Esophagus muscularis mucosa (tissue), 4 donors: ENCODE measurements around the gene SULT6B1. TPM values are rescaled to one million over a fixed set of nuclear protein-coding genes. Genes with fewer than 3 reads are reported as not detected.
"Not testable (repeated sequence)": the region's sequence is repeated elsewhere in the genome, so short reads cannot be mapped to it uniquely, and the experiment has no call there.

ENCODE experiments used
- DNase-seq: peaks from one replicate; pipeline ENCODE4 v3.0.0-alpha.2; 2017; ENCODE audit errors: extremely low spot score
- H3K27ac ChIP-seq, 4 donors: fragments of 200-600 bp; sonication (generic); replicated peaks in 1 of 4; 1 replicate in 3 of 4; 2 replicates in 1 of 4; pipeline ENCODE4 v1.5.1; 2016 to 2019; ENCODE audit warnings: mild to moderate bottlenecking in 1 of 4
- H3K27me3 ChIP-seq, 4 donors: fragments of 200-600 bp; sonication (generic); one replicate each; pipeline versions ENCODE4 v1.5.1 to v1.6.0; 2016 to 2019
- H3K36me3 ChIP-seq, 4 donors: fragments of 200-600 bp; sonication (generic); one replicate each; pipeline ENCODE4 v1.5.1; 2016 to 2019
- H3K4me1 ChIP-seq, 4 donors: fragments of 200-600 bp; sonication (generic); one replicate each; pipeline ENCODE4 v1.5.1; 2016 to 2019
- H3K4me3 ChIP-seq, 4 donors: fragments of 200-600 bp; sonication (generic); 1 replicate in 2 of 4; 2 replicates in 2 of 4; pipeline ENCODE4 v1.5.1; 2016 to 2019; ENCODE audit warnings: mild to moderate bottlenecking in 4 of 4, moderate library complexity in 1 of 4
- H3K9me3 ChIP-seq, 4 donors: fragments of 200-600 bp; sonication (generic); 1 replicate in 3 of 4; 2 replicates in 1 of 4; pipeline ENCODE4 v1.5.1; 2016 to 2019
- EP300 ChIP-seq: sonication (generic); formaldehyde crosslinking; IDR thresholded peaks from one replicate; pipeline ENCODE4 v1.6.1; 2017; ENCODE audit warnings: antibody characterized with exemption
- POLR2A ChIP-seq: fragments of 450-650 bp; IDR thresholded peaks from one replicate; pipeline ENCODE4 v1.6.1; 2017; ENCODE audit warnings: antibody characterized with exemption, moderate library complexity, mild to moderate bottlenecking, low read depth
- POLR2AphosphoS5 ChIP-seq, 2 donors: sonication (generic); formaldehyde crosslinking; IDR thresholded peaks; one replicate each; pipeline ENCODE4 v1.6.1; 2017; ENCODE audit warnings: antibody characterized with exemption in 2 of 2
- WGBS: methylation state at CpG from one replicate; pipeline ENCODE4 v1.1.5; 2018; 5-methylcytosine and 5-hydroxymethylcytosine counted together
- intact Hi-C: fragments of 100-400 bp; cut with DNase I; formaldehyde crosslinking; loops from one replicate; pipeline ENCODE4 v1.15.1; 2023
- total RNA-seq, 4 donors: library from RNA; depleted of rRNA; stranded (reverse); fragments of >200 nt; gene quantifications; one replicate each; pipeline versions ENCODE4 v1.1.0 to v1.2.1, GENCODE V29; 2016
- TF ChIP-seq, protein P1 (sequence below), 3 experiments: fragments of 200-600 bp in 2 of 3; fragments of 450-650 bp in 1 of 3; sonication (generic) in 2 of 3; IDR thresholded peaks; one replicate each; pipeline ENCODE4 v1.5.1; 2017 to 2019; ENCODE audit warnings: antibody characterized with exemption in 3 of 3, mild to moderate bottlenecking in 2 of 3, moderate library complexity in 1 of 3

SULT6B1 gene
- total RNA-seq, 4 donors from 2014 or later, result not detected

- 93% methylated on average over 4 of the region's 4 CpGs for WGBS
- Histone ChIP-seq H3K4me3 (no peak overlapping the region), H3K9me3 (no peaks in the 10 kb centered on the region), H3K4me1 (peaks cover 0 to 5% (median 0%) of the 10 kb centered on the region in 4 donors), H3K27ac (no peak overlapping the region), H3K36me3 (peaks cover 23 to 92% (median 63%) of the 10 kb centered on the region in 4 donors), H3K27me3 (no peaks in the 10 kb centered on the region)
- intact Hi-C loops, result no loop called here
- no peak for TF ChIP-seq POLR2AphosphoS5 (IDR thresholded peaks at IDR 0.05)
- TF ChIP-seq EP300, result no peak
- TF ChIP-seq, protein P1, sequence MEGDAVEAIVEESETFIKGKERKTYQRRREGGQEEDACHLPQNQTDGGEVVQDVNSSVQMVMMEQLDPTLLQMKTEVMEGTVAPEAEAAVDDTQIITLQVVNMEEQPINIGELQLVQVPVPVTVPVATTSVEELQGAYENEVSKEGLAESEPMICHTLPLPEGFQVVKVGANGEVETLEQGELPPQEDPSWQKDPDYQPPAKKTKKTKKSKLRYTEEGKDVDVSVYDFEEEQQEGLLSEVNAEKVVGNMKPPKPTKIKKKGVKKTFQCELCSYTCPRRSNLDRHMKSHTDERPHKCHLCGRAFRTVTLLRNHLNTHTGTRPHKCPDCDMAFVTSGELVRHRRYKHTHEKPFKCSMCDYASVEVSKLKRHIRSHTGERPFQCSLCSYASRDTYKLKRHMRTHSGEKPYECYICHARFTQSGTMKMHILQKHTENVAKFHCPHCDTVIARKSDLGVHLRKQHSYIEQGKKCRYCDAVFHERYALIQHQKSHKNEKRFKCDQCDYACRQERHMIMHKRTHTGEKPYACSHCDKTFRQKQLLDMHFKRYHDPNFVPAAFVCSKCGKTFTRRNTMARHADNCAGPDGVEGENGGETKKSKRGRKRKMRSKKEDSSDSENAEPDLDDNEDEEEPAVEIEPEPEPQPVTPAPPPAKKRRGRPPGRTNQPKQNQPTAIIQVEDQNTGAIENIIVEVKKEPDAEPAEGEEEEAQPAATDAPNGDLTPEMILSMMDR (IDR thresholded peaks at IDR 0.05), result no peak
- TF ChIP-seq POLR2A, result no peak
- no peak for DNase-seq
Measured at GRCh38 chr2:37219046-37219445, 30.6 kb upstream of the SULT6B1 start.

GRCh38 chr2:37215250-37215649 is 26.8 kb upstream of the SULT6B1 start:
- Histone ChIP-seq H3K4me1 (peaks cover 0 to 5% (median 0%) of the 10 kb centered on the region in 4 donors), H3K4me3 (no peak overlapping the region), H3K27me3 (no peaks in the 10 kb centered on the region), H3K36me3 (peaks cover 22 to 100% (median 69%) of the 10 kb centered on the region in 4 donors), H3K9me3 (no peaks in the 10 kb centered on the region), H3K27ac (peak overlapping the region in 1 of 4 donors; percentile 1)
- 82% methylated on average over 1 of the region's 1 CpG for WGBS
- TF ChIP-seq, protein P1 (IDR thresholded peaks at IDR 0.05), result no peak
- TF ChIP-seq POLR2A (no peak), EP300 (no peak), POLR2AphosphoS5 (IDR thresholded peaks at IDR 0.05) (no peak)
- intact Hi-C loops, result no loop called here
- no peak for DNase-seq

- H3K27ac ChIP-seq, result no peak overlapping the region
- peaks cover 0 to 5% (median 0%) of the 10 kb centered on the region in 4 donors for H3K4me1 ChIP-seq
- TF ChIP-seq POLR2AphosphoS5 (IDR thresholded peaks at IDR 0.05) (no peak), EP300 (no peak), POLR2A (no peak)
- TF ChIP-seq, protein P1 (IDR thresholded peaks at IDR 0.05), result no peak
- no peak overlapping the region for H3K4me3 ChIP-seq
- WGBS, result 83% methylated on average over 3 of the region's 3 CpGs
- DNase-seq, result no peak
- peaks cover 0 to 18% (median 12%) of the 10 kb centered on the region in 4 donors for H3K9me3 ChIP-seq
- intact Hi-C loops, result no loop called here
- H3K27me3 ChIP-seq, result no peaks in the 10 kb centered on the region
- H3K36me3 ChIP-seq, result peaks cover 41 to 96% (median 77%) of the 10 kb centered on the region in 4 donors
Measured at GRCh38 chr2:37211939-37212338, 23.5 kb upstream of the SULT6B1 start.

DNA sequence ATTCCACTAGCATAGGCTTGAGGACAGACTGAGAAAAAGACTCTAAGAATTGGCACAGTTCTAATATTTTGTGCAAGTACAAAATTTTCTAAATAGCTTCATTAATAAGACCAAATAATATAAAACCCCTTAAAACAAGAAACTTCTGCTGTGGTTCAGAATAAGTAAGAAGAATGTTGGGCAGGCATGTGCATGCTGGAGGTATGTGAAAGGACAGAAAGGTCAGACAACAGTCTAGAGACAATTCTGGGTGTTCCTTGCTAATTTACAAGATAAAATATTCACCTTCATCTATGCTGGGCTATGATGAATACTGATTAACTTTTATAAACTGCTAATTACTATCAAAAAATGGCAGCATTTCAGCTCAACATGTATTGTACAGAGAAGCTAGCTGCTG is 22.7 kb upstream of the SULT6B1 start:
- DNase-seq, result no peak
- no peak overlapping the region for H3K27ac ChIP-seq
- TF ChIP-seq POLR2AphosphoS5 (IDR thresholded peaks at IDR 0.05) (no peak), EP300 (no peak), POLR2A (no peak)
- TF ChIP-seq, protein P1 (IDR thresholded peaks at IDR 0.05), result no peak
- H3K9me3 ChIP-seq, result peaks cover 0 to 18% (median 12%) of the 10 kb centered on the region in 4 donors
- H3K27me3 ChIP-seq, result no peaks in the 10 kb centered on the region
- H3K36me3 ChIP-seq, result peaks cover 47 to 97% (median 77%) of the 10 kb centered on the region in 4 donors
- peaks cover 0 to 5% (median 0%) of the 10 kb centered on the region in 4 donors for H3K4me1 ChIP-seq
- no peak overlapping the region for H3K4me3 ChIP-seq
- intact Hi-C loops, result no loop called here

- H3K4me3 ChIP-seq, result not testable (repeated sequence)
- peaks cover 2 to 24% (median 15%) of the 10 kb centered on the region in 4 donors for H3K9me3 ChIP-seq
Measured at GRCh38 chr2:37206760-37207159, 18.3 kb upstream of the SULT6B1 start.

More at GRCh38 chr2:37206760-37207159, 18.3 kb upstream of the SULT6B1 start:
- H3K4me1 ChIP-seq, DNase-seq, H3K27ac ChIP-seq, H3K27me3 ChIP-seq, intact Hi-C loops: not testable (repeated sequence)
- 100% methylated on average over 2 of the region's 2 CpGs for WGBS
- peaks cover 55 to 96% (median 88%) of the 10 kb centered on the region in 4 donors for H3K36me3 ChIP-seq
